HG03066 (cell line): ENCODE data around the gene ZFPM1.

ENCODE experiments used
- ATAC-seq: cut with Tn5 transposase; IDR thresholded peaks from one replicate; pipeline ENCODE4 v1.9.1; 2021; ENCODE audit warnings: low read depth; ENCODE audit not compliant: unreplicated experiment

Gene ZFPM1

GRCh38 chr16:88553739-88554138, 100.7 kb downstream of the ZFPM1 start:
- ATAC-seq: no peak

DNA sequence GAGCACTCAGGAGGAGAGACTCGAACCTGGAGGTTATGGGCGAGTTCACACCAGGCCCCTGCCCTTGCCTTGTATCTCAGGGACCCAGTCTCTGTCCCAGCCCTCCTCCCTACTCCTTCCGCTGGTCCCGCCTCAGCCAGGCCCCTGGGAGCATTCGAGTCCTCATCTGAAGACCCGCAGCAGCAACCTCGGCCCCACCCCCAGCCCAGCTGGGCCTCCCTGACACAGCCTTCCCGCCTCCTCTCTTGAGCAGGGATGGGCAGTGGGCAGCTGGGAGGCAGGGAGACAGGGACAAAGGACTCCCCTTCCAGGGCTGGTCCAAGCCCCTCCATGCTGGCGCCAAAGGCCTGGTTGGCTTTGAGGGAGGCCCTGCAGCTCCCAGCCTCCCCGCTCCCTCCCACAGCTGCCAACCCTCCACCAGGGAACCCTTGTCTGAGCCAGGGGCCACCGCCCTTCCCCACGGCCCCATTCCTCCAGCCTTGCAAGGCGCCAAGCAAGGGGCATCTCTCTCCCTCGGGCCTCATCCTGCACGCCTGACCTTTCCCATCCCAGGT, 101.7 kb downstream of the ZFPM1 start:
- ATAC-seq: no peak

GRCh38 chr16:88556294-88556988, 103.4 kb downstream of the ZFPM1 start:
- no peak for ATAC-seq

GRCh38 chr16:88558457-88559442, 105.7 kb downstream of the ZFPM1 start:
- no peak for ATAC-seq

GRCh38 chr16:88560714-88561484, 107.8 kb downstream of the ZFPM1 start:
- no peak for ATAC-seq

DNA sequence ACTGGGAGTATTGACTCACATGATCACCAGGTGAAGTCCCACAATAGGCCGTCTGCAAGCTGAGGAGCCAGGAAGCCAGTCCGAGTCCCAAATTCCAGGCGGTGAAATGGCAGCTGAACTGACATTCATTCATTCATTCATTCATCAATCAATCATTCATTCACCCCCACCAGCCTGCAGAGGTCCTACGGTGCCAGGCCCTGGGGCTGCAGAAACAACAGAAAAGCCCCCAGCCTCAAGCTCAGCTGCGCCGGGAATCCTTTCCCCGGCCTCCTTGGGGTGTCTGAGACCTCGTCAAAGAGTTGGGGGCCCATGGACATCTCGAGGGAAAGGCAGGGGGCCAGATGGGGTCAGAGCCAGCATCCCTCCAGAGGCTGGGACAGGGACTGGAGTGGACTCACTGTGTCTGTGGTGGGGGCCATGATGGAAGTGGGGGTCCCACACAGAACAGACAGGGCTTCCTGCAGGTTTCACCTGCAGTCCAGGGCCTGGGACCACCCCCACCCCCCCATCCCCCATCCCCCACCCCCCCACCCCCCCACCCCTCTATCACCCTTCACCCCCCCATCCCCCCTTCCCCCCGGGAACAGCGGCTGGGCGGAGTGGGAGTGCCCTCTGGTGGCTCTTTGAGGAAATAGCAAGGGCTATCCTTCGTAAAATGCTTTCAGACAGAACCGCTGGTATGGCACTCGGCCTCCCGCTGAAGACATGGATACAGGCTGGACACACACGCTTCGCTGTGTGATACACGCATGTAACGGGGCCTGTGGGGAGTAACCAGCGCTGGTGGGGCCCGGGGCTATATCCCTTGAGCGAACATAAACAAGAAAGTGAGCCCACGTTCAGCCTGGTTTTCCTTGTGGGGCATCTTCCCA, 108.6 kb downstream of the ZFPM1 start:
- ATAC-seq: no peak

DNA sequence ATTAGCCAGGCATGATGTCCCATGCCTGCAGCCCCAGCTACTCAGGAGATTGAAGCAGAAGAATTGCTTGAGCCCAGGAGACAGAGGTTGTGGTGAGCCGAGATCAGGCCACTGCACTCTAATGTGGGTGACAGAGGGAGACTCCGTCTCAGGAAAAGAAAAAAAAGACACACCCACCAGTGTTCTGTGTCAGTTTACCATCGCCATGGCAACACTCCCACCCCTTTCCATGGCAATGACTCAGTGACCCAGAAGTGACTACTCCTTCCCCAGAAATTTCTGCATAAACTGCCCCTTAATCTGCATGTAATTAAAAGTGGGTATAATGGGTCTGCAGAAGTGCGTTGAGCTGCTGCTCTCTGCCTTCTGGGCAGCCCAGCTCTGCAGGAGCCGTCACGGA, 113.1 kb downstream of the ZFPM1 start:
- no peak for ATAC-seq

DNA sequence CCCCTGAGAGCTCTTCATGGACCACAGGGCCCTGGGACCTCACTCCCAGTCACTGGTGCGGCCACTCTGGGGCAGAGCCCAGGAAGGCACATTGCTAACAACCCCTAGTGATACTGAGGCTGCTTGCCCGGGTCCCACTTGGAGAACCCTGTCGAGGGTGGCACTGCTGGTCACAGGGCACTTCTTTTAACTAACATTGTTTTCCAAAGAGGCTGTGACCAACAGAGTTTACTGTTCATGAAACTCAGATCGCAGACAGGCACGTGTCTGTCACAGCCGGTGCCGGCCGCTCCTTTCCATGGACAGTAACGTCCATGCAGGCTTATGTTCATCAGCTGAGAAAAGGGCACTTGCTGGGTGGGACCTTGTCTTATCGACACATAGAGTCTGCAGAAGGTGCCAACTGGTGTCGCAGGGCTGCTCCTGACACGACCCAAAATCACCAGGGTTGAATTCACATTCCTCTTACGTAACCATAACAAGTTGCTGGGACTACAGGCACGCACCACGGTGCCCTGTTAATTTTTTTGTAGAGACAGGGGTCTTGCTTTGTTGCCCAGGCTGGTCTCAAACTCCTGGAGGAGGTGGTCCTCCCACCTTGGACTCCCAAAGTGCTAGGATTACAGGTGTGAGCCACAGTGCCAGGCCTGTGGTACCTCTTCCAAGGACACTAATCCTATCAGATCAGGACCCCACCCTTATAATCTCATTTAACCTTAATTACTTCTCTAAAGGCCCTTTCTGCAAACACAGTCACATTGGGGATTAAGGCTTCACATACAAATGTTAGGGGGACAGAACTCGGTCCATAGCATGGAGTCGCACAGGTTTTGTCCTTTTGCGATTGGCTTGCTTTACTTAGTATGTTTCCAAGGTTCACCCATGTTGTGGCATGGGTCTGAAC, 115.9 kb downstream of the ZFPM1 start:
- ATAC-seq: no peak

DNA sequence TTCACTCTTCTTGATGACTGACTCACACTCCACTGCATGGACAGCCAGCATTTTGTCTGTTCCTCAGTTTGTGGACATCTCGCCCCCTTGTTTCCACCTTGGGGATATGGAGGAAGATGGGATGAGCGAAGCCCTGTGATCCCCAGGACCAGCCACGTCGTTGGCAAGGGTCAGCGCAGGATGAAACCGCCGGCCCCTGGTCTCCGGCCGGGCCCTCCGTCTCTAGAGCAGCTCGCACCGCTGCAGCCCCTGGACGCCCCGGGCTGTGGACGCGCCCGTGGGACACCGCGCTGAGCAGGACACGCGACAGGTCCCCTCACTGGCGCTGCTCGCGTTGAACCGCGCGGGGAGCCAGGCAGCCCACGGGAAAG, 116.5 kb downstream of the ZFPM1 start:
- peak; percentile 18 for ATAC-seq

GRCh38 chr16:88569985-88570690, 117.1 kb downstream of the ZFPM1 start, which contains the start of gene ZC3H18:
Gene ZC3H18 (plus strand): TSS chr16:88570403. CDS start chr16:88577124, 6,721 bp downstream.
- ATAC-seq: peak; percentile 67

DNA sequence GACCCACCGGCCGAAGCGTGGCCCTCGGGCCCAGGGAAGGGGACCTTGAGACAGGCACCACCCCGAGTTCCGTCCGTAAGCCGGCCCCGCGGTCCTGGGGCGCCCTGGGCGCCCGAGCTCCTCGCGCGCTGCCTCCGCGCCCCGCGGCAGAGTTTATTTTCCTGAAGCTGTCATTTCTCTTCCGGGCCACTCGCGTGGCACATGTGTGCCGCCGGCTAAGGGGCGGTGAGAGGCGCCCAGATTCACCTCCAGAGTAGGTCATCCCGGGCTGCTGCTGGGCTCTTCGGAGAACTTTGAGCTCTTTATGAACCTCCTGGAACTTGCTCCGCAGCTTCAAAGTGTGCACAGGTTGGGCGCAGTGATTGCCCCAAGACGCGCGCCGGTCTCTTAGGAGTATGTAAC, 117.6 kb downstream of the ZFPM1 start:
- ATAC-seq: peak; percentile 23

DNA sequence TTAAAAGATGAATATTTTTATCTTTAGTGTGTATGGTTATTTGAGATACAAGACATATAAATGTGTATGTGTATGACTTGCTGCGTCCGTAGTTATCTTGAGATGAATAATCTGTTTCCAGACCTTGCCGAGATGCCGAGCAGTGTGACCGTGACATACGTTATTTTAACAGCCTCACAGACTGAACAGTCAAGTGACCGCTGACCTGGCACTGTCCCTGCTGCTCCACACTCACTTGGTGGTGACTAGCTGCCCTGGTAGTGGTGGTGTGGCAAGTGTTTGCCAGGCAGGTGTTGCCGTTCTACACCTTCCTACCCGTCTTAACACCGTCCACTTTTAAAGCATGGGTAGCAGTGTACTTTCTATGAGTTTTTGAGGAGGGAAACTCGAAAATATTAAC, 122.2 kb downstream of the ZFPM1 start:
- ATAC-seq: no peak

GRCh38 chr16:88576307-88576706, 123.2 kb downstream of the ZFPM1 start:
- ATAC-seq: no peak

DNA sequence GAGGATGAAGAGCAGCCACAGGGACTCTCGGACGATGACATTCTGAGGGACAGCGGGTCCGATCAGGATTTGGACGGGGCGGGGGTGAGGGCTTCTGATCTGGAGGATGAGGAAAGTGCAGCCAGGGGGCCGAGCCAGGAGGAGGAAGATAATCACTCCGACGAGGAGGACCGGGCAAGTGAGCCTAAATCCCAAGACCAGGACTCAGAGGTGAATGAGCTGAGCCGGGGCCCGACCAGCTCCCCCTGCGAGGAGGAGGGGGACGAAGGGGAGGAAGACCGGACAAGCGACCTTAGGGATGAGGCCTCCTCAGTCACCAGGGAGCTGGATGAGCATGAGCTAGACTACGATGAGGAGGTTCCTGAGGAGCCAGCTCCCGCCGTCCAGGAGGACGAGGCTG, 124.1 kb downstream of the ZFPM1 start:
- no peak for ATAC-seq

DNA sequence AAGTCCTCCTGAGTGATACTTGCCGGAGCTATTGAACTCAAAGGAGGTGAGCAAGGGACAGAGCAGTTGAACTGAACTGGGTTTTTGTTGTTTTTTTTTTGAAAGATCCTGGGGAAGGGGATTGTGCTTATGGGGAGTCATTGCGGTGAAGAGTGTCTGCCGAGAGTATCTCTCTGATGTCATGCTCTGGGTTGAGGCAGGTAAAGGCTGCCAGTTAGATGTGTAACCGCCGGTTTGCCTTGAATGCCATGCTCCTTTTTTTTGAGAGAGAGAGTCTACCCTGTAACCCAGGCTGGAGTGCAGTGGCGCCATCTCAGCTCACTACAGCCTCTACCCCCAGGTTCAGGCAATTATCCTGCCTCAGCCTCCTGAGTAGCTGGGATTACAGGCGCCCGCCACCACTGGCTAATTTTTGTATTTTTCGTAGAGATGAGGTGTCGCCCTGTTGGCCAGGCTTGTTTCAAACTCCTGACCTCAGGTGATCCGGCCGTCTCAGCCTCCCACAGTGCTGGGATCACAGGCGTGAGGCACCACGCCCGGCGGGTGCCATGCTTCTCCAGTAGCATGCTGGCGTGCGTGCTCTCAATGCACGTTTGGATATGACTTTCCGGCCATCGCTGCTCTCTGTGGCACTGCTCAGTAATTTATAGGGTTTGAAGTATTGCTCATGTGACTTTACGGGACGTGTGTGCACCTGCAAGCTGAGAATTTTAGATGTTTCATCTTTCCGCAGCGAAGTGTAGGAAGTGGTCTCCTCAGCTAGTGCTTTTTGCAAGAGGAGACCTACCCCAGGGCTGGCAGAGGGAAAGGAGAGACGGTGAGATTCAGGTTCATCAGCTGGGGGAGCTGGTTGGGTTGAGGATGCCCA, 125.6 kb downstream of the ZFPM1 start:
- ATAC-seq: no peak

GRCh38 chr16:88580371-88580770, 127.3 kb downstream of the ZFPM1 start:
- no peak for ATAC-seq

DNA sequence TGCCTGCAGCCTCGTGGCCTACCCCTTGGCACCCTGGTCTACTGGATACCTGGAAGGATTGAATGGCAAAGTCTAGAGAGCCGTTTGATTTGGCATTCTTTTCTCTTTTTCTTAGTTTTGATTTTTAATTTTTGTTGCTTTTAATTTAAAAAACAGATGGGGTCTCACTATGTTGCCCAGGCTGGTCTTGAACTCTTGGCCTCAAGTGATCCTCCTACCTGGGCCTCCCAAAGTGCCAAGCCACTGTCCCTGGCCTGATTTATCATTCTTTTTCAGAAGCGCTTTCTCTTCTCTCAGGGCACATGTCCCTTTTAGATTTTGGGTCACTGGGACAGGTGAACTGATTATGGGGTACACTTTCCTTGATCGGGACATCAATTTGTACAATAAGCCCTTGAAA, 128.0 kb downstream of the ZFPM1 start:
- no peak for ATAC-seq
